Stimulated activated memory B cell treated with anti-CD40 and anti-IgM and Interleukin-4, amounts not matched to agents 10 μg/mL and 1 μg/mL and 100 μg/mL, for 72 hours (primary cell): Measurements from ENCODE around the gene RPL18A.

ENCODE experiments used
- ATAC-seq: fragments of 150-1000 bp; cut with Tn5 transposase; 2 replicates; pipeline ENCODE4 v1.10.0; 2021
- H3K27ac Mint-ChIP-seq: one replicate; pipeline ENCODE4 v1.8.0; 2022; ENCODE audit warnings: mild to moderate bottlenecking, mixed read lengths
- H3K27me3 Mint-ChIP-seq: one replicate; pipeline ENCODE4 v1.8.0; 2022; ENCODE audit warnings: mixed read lengths
- H3K36me3 Mint-ChIP-seq: one replicate; pipeline ENCODE4 v1.8.0; 2022; ENCODE audit warnings: mixed read lengths
- H3K4me1 Mint-ChIP-seq: one replicate; pipeline ENCODE4 v1.8.0; 2022; ENCODE audit warnings: mixed read lengths
- H3K4me3 Mint-ChIP-seq: one replicate; pipeline ENCODE4 v1.8.0; 2022; ENCODE audit warnings: mild to moderate bottlenecking, moderate library complexity, mixed read lengths
- H3K9me3 Mint-ChIP-seq: one replicate; pipeline ENCODE4 v1.8.0; 2022; ENCODE audit warnings: mixed read lengths

RPL18A gene

GRCh38 chr19:17909003-17909732 lies 49.5 kb downstream of the RPL18A start:
- Mint-ChIP-seq H3K9me3 (peaks cover 8% of the 10 kb centered on the region), H3K36me3 (no peaks in the 10 kb centered on the region), H3K4me1 (no peaks in the 10 kb centered on the region), H3K27me3 (no peaks in the 10 kb centered on the region), H3K4me3 (no peak overlapping the region), H3K27ac (no peak overlapping the region)
- no peak for ATAC-seq

GRCh38 chr19:17910791-17911360 lies 51.2 kb downstream of the RPL18A start:
- Mint-ChIP-seq H3K27me3 (no peaks in the 10 kb centered on the region), H3K9me3 (peaks cover 8% of the 10 kb centered on the region), H3K4me3 (no peak overlapping the region), H3K36me3 (no peaks in the 10 kb centered on the region), H3K27ac (no peak overlapping the region), H3K4me1 (no peaks in the 10 kb centered on the region)
- ATAC-seq: no peak
